DOHH2 (cell line): ENCODE results near the gene RBM6.

Source experiments
- CTCF ChIP-seq: fragments of 200-600 bp; sonication (generic); IDR thresholded peaks from one replicate; pipeline ENCODE4 v1.5.1; 2014; ENCODE audit warnings: antibody characterized with exemption, mild to moderate bottlenecking, low read depth, low read length; ENCODE audit not compliant: poor library complexity, severe bottlenecking
- EZH2phosphoT487 ChIP-seq: fragments of 200-600 bp; sonication (generic); IDR thresholded peaks from 2 replicates; pipeline ENCODE4 v1.6.1; 2017; ENCODE audit warnings: borderline replicate concordance, mild to moderate bottlenecking, antibody characterized with exemption, low read length, moderate library complexity, mixed read lengths

- TF ChIP-seq CTCF: no peak
- no peak for TF ChIP-seq EZH2phosphoT487
Measured at GRCh38 chr3:49996016-49996415, 56.1 kb downstream of the RBM6 start.
